OCI-LY1 (cell line): ENCODE measurements around the gene PHYHD1.

ENCODE experiments used
- H2AFZ ChIP-seq: fragments of 200-600 bp; sonication (generic), shearing (Covaris generic); 2 replicates; pipeline ENCODE4 v1.6.0; 2014; ENCODE audit warnings: antibody characterized with exemption, mild to moderate bottlenecking, low read length
- H3F3A ChIP-seq: fragments of 200-600 bp; sonication (generic), shearing (Covaris generic); 2 replicates; pipeline ENCODE4 v1.6.0; 2014; ENCODE audit warnings: mild to moderate bottlenecking, antibody characterized with exemption, low read length, moderate library complexity; ENCODE audit not compliant: insufficient read depth
- H3K27ac ChIP-seq: fragments of 200-600 bp; sonication (generic); 2 replicates; pipeline ENCODE4 v1.5.1; 2014; ENCODE audit warnings: low read length, mixed run types, mild to moderate bottlenecking, low read depth; ENCODE audit not compliant: poor library complexity, severe bottlenecking
- H3K27me3 ChIP-seq: fragments of 200-600 bp; sonication (generic); 2 replicates; pipeline ENCODE4 v1.6.0; 2014; ENCODE audit warnings: antibody characterized with exemption, mild to moderate bottlenecking, low read length, moderate library complexity; ENCODE audit not compliant: insufficient read depth
- H3K36me3 ChIP-seq: fragments of 200-600 bp; sonication (generic); 2 replicates; pipeline ENCODE4 v1.6.1; 2014; ENCODE audit warnings: mild to moderate bottlenecking, antibody characterized with exemption, low read length, moderate library complexity, mixed read lengths; ENCODE audit not compliant: insufficient read depth
- H3K4me1 ChIP-seq: fragments of 200-600 bp; sonication (generic); 2 replicates; pipeline ENCODE4 v1.5.1; 2014; ENCODE audit warnings: mild to moderate bottlenecking, low read length, moderate library complexity; ENCODE audit not compliant: insufficient read depth, severe bottlenecking
- H3K4me2 ChIP-seq: fragments of 200-600 bp; sonication (generic), shearing (Covaris generic); 2 replicates; pipeline ENCODE4 v1.6.1; 2014; ENCODE audit warnings: low read length
- H3K4me3 ChIP-seq: fragments of 200-600 bp; sonication (generic); 2 replicates; pipeline ENCODE4 v1.5.1; 2014; ENCODE audit warnings: low read length, low read depth, mild to moderate bottlenecking, mixed read lengths; ENCODE audit not compliant: poor library complexity, severe bottlenecking
- H3K79me2 ChIP-seq: fragments of 200-600 bp; shearing (Covaris generic); 2 replicates; pipeline ENCODE4 v1.6.1; 2016; ENCODE audit warnings: mixed run types, low read length, mixed read lengths; ENCODE audit not compliant: insufficient read depth
- H3K9ac ChIP-seq: fragments of 200-600 bp; sonication (generic), shearing (Covaris generic); 2 replicates; pipeline ENCODE4 v1.6.1; 2014; ENCODE audit warnings: mild to moderate bottlenecking, low read length, mixed read lengths
- H3K9me2 ChIP-seq: fragments of 200-600 bp; sonication (generic), shearing (Covaris generic); 2 replicates; pipeline ENCODE4 v1.6.1; 2014; ENCODE audit warnings: low read depth, mild to moderate bottlenecking, low read length, mixed read lengths
- H3K9me3 ChIP-seq: fragments of 200-600 bp; shearing (Covaris generic); 2 replicates; pipeline ENCODE4 v1.6.1; 2014; ENCODE audit warnings: low read length, mixed read lengths
- H4K20me1 ChIP-seq: fragments of 200-600 bp; sonication (generic), shearing (Covaris generic); 2 replicates; pipeline ENCODE4 v1.6.0; 2016; ENCODE audit warnings: mild to moderate bottlenecking, low read length; ENCODE audit not compliant: insufficient read depth
- CTCF ChIP-seq: fragments of 200-600 bp; sonication (generic), shearing (Covaris generic); IDR thresholded peaks from 2 replicates; pipeline ENCODE4 v1.5.1; 2017; ENCODE audit warnings: mild to moderate bottlenecking, antibody characterized with exemption, low read length, moderate library complexity, mixed read lengths
- EZH2 ChIP-seq: fragments of 200-600 bp; sonication (generic), shearing (Covaris generic); IDR thresholded peaks from 2 replicates; pipeline ENCODE4 v1.8.0; 2017; ENCODE audit warnings: borderline replicate concordance, mixed run types, mild to moderate bottlenecking, antibody characterized with exemption, low read length, moderate library complexity, mixed read lengths

PHYHD1 gene

DNA sequence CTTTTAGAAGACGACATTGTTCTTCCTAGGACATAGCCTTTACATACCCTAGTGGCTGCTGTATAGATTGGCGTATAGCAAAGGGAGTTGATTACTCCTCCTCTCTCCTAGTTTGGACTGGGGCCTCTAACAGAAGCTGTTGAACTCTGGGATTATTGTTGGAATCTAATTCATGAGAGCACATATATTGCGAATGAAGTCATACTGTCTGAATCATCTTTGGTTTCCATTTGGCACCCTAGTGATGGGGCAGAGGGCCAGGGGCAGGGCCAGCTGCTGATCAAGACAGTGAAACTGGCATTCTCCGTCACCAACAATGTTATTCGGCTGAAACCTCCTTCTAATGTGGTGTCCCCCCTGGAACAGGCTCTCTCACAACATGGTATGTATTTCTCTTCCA is 67.0 kb downstream of the PHYHD1 start:
- Histone ChIP-seq H2AFZ (no peak overlapping the region), H3K4me2 (no peak overlapping the region), H3K9me2 (no peaks in the 10 kb centered on the region), H3K4me3 (no peak overlapping the region), H3K79me2 (no peaks in the 10 kb centered on the region), H3K4me1 (no peaks in the 10 kb centered on the region), H4K20me1 (no peaks in the 10 kb centered on the region), H3K27ac (no peak overlapping the region), H3K9ac (no peak overlapping the region), H3F3A (no peaks in the 10 kb centered on the region), H3K27me3 (no peaks in the 10 kb centered on the region), H3K36me3 (peaks cover 73% of the 10 kb centered on the region), H3K9me3 (no peaks in the 10 kb centered on the region)
- no peak for TF ChIP-seq CTCF
- TF ChIP-seq EZH2 = no peak
